SK-N-SH (cell line): ENCODE measurements around the gene MRPL24. TPM values are rescaled to one million over a fixed set of nuclear protein-coding genes. Genes with fewer than 3 reads are reported as not detected.

Experiments
- CTCF ChIA-PET: fragments of 300-600, 350-600 bp; formaldehyde crosslinking; extraction: SDS; loops from one replicate; lab custom pipeline; 2021; lab: Yijun Ruan, JAX
- POLR2A ChIA-PET: fragments of 350-600 bp; sonication (Branson Sonifier 250); formaldehyde crosslinking; extraction: SDS; loops from one replicate; lab custom pipeline; 2020; ENCODE audit warnings: antibody characterized with exemption, inconsistent platforms; lab: Yijun Ruan, JAX
- DNase-seq: peaks from one replicate; pipeline ENCODE4 v3.0.0; 2012
- H2AFZ ChIP-seq: fragments of 200-600 bp; sonication (generic); 2 replicates; pipeline ENCODE4 v1.8.1; 2016; ENCODE audit warnings: antibody characterized with exemption, mild to moderate bottlenecking, low read depth
- H3F3A ChIP-seq: fragments of 200-600 bp; sonication (generic); replicated peaks from 2 replicates; pipeline ENCODE3; 2016; ENCODE audit warnings: antibody characterized with exemption, mild to moderate bottlenecking; ENCODE audit not compliant: insufficient read depth
- H3K27ac ChIP-seq, 2 experiments: fragments of 200-500 bp in 1 of 2; fragments of 200-600 bp in 1 of 2; sonication (Bioruptor generic) in 1 of 2; sonication (generic), shearing (Covaris generic) in 1 of 2; 2 replicates each; pipeline versions ENCODE4 v1.5.1 to v1.6.1; 2014 to 2016; ENCODE audit warnings: low read depth in 2 of 2, inconsistent platforms in 1 of 2, low read length in 1 of 2, mild to moderate bottlenecking in 1 of 2, mixed read lengths in 1 of 2
- H3K27me3 ChIP-seq: fragments of 200-600 bp; sonication (generic), shearing (Covaris generic); 2 replicates; pipeline ENCODE4 v1.6.1; 2016; ENCODE audit warnings: mixed run types; ENCODE audit not compliant: insufficient read depth
- H3K36me3 ChIP-seq, 2 experiments: fragments of 200-500 bp in 1 of 2; fragments of 200-600 bp in 1 of 2; sonication (Bioruptor generic) in 1 of 2; sonication (generic) in 1 of 2; replicated peaks in 1 of 2; 2 replicates each; pipeline versions ENCODE3 to v1.5.1; 2014 to 2016; ENCODE audit warnings: low read length in 1 of 2, mild to moderate bottlenecking in 1 of 2; ENCODE audit not compliant: insufficient read depth in 2 of 2, control insufficient read depth in 1 of 2
- H3K4me1 ChIP-seq, 2 experiments: fragments of 200-500 bp in 1 of 2; fragments of 200-600 bp in 1 of 2; sonication (Bioruptor generic) in 1 of 2; sonication (generic), shearing (Covaris generic) in 1 of 2; 2 replicates each; pipeline versions ENCODE4 v1.5.1 to v1.6.1; 2014 to 2016; ENCODE audit warnings: low read depth in 1 of 2, low read length in 1 of 2, mixed run types in 1 of 2; ENCODE audit not compliant: insufficient read depth in 2 of 2, control insufficient read depth in 1 of 2
- H3K4me2 ChIP-seq: fragments of 200-600 bp; sonication (generic), shearing (Covaris generic); 2 replicates; pipeline ENCODE4 v1.6.1; 2017; ENCODE audit warnings: mixed run types
- H3K4me3 ChIP-seq, 2 experiments: fragments of 200-500 bp in 1 of 2; fragments of 200-600 bp in 1 of 2; sonication (Bioruptor generic) in 1 of 2; sonication (generic), shearing (Covaris generic) in 1 of 2; 2 replicates each; pipeline versions ENCODE4 v1.5.1 to v1.8.1; 2014 to 2016; ENCODE audit warnings: low read depth in 2 of 2, inconsistent platforms in 1 of 2, low read length in 1 of 2, mild to moderate bottlenecking in 1 of 2, mixed read lengths in 1 of 2, moderate library complexity in 1 of 2
- H3K79me2 ChIP-seq: fragments of 200-600 bp; sonication (generic); 2 replicates; pipeline ENCODE4 v1.8.1; 2017; ENCODE audit warnings: mild to moderate bottlenecking; ENCODE audit not compliant: insufficient read depth
- H3K9ac ChIP-seq: fragments of 200-600 bp; sonication (generic); 2 replicates; pipeline ENCODE4 v1.6.1; 2017; ENCODE audit warnings: mixed run types
- H3K9me2 ChIP-seq: fragments of 200-600 bp; sonication (generic); 2 replicates; pipeline ENCODE4 v1.6.1; 2017; ENCODE audit warnings: mixed run types
- H3K9me3 ChIP-seq: fragments of 200-600 bp; sonication (generic); 2 replicates; pipeline ENCODE4 v1.6.1; 2017; ENCODE audit warnings: mixed run types, mild to moderate bottlenecking, moderate library complexity
- H4K20me1 ChIP-seq: fragments of 200-600 bp; sonication (generic); 2 replicates; pipeline ENCODE4 v1.6.1; 2017; ENCODE audit warnings: mild to moderate bottlenecking, mixed run types; ENCODE audit not compliant: insufficient read depth
- CHD2 ChIP-seq: fragments of 150-350 bp; IDR thresholded peaks from 2 replicates; pipeline ENCODE4 v1.6.1; 2018; ENCODE audit warnings: low read length; ENCODE audit not compliant: partially characterized antibody
- CTCF ChIP-seq: fragments of 200-600 bp; sonication (generic); IDR thresholded peaks from 2 replicates; pipeline ENCODE4 v1.6.1; 2017; ENCODE audit warnings: antibody characterized with exemption, mild to moderate bottlenecking, moderate library complexity
- EP300 ChIP-seq, 2 experiments: IDR thresholded peaks; 2 replicates each; pipeline versions ENCODE4 v1.4.0 to v1.6.1; 2012; ENCODE audit warnings: borderline replicate concordance in 1 of 2, low read depth in 1 of 2, low read length in 1 of 2
- FOXM1 ChIP-seq: IDR thresholded peaks from 2 replicates; pipeline ENCODE4 v1.4.0; 2012; ENCODE audit warnings: low read depth, mild to moderate bottlenecking
- GABPA ChIP-seq: IDR thresholded peaks from 2 replicates; pipeline ENCODE4 v1.4.0; 2012; ENCODE audit warnings: low read depth, mild to moderate bottlenecking
- GATA2 ChIP-seq: sonication (generic); formaldehyde crosslinking; IDR thresholded peaks from 2 replicates; pipeline ENCODE4 v1.5.0; 2020; ENCODE audit warnings: mild to moderate bottlenecking, missing genetic modification reagents
- MEF2A ChIP-seq: IDR thresholded peaks from 2 replicates; pipeline ENCODE4 v1.4.0; 2012; ENCODE audit warnings: low read depth, borderline replicate concordance
- MXI1 ChIP-seq: IDR thresholded peaks from 2 replicates; pipeline ENCODE4 v1.6.1; 2012; ENCODE audit warnings: mild to moderate bottlenecking, low read depth, low read length, improper control_type of control experiment
- NFIC ChIP-seq: IDR thresholded peaks from 2 replicates; pipeline ENCODE4 v1.4.0; 2012; ENCODE audit warnings: borderline replicate concordance
- POLR2AphosphoS5 ChIP-seq: IDR thresholded peaks from 2 replicates; pipeline ENCODE4 v1.6.1; 2012; ENCODE audit warnings: low read depth, low read length
- RAD21 ChIP-seq: IDR thresholded peaks from 2 replicates; pipeline ENCODE4 v1.6.1; 2012; ENCODE audit warnings: mild to moderate bottlenecking, low read length
- RCOR1 ChIP-seq: fragments of 150-350 bp; IDR thresholded peaks from 2 replicates; pipeline ENCODE4 v1.6.1; 2017; ENCODE audit warnings: antibody characterized with exemption, low read length
- SMC3 ChIP-seq: IDR thresholded peaks from 2 replicates; pipeline ENCODE4 v1.6.1; 2012; ENCODE audit warnings: low read depth, low read length, improper control_type of control experiment
- TAF1 ChIP-seq: IDR thresholded peaks from 2 replicates; pipeline ENCODE4 v1.6.1; 2012; ENCODE audit warnings: low read depth, mild to moderate bottlenecking, low read length, moderate library complexity, borderline replicate concordance
- USF2 ChIP-seq: fragments of 150-350 bp; IDR thresholded peaks from 2 replicates; pipeline ENCODE4 v1.6.1; 2017; ENCODE audit warnings: antibody characterized with exemption, low read length, low read depth, borderline replicate concordance
- WGBS: methylation state at CpG from one replicate; pipeline ENCODE4 v1.1.6; 2017; ENCODE audit warnings: low lambda C conversion rate; 5-methylcytosine and 5-hydroxymethylcytosine counted together
- polyA plus RNA-seq, 3 experiments: library from polyadenylated mRNA; depleted of rRNA; stranded (reverse); fragments of >200 nt; gene quantifications; 2 replicates each; pipeline ENCODE4 v1.2.3, GENCODE V29; 2012
- TF ChIP-seq, protein P1 (sequence below): IDR thresholded peaks from 2 replicates; pipeline ENCODE4 v1.4.0; 2012; ENCODE audit warnings: low read depth, borderline replicate concordance
- TF ChIP-seq, protein P2 (sequence below): IDR thresholded peaks from 2 replicates; pipeline ENCODE4 v1.4.0; 2012; ENCODE audit warnings: low read depth

The MRPL24 gene
- polyA plus RNA-seq, 1 of the 3 experiments (the other 2 are of a cell fraction) = 149 TPM

- TF ChIP-seq, protein P1, sequence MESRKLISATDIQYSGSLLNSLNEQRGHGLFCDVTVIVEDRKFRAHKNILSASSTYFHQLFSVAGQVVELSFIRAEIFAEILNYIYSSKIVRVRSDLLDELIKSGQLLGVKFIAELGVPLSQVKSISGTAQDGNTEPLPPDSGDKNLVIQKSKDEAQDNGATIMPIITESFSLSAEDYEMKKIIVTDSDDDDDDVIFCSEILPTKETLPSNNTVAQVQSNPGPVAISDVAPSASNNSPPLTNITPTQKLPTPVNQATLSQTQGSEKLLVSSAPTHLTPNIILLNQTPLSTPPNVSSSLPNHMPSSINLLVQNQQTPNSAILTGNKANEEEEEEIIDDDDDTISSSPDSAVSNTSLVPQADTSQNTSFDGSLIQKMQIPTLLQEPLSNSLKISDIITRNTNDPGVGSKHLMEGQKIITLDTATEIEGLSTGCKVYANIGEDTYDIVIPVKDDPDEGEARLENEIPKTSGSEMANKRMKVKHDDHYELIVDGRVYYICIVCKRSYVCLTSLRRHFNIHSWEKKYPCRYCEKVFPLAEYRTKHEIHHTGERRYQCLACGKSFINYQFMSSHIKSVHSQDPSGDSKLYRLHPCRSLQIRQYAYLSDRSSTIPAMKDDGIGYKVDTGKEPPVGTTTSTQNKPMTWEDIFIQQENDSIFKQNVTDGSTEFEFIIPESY = 0 out of 2 replicates have a peak, but pooled peaks have one; percentile 58
- TF ChIP-seq TAF1 (0 out of 2 replicates have a peak, but pooled peaks have one; percentile 18), RCOR1 (no peak), GATA2 (no peak), FOXM1 (no peak), POLR2AphosphoS5 (no peak), RAD21 (no peak), NFIC (peak; percentile 96), MEF2A (no peak), CTCF (no peak)
Observed at GRCh38 chr1:156704930-156705320, 36.0 kb downstream of the MRPL24 start (continued).

- peaks cover 56 to 80% of the 10 kb centered on the region in 2 experiments for H3K4me1 ChIP-seq
Observed at GRCh38 chr1:156704166-156704711, 36.6 kb downstream of the MRPL24 start.

More at GRCh38 chr1:156704166-156704711, 36.6 kb downstream of the MRPL24 start:
- 74% methylated on average over 10 of the region's 10 CpGs for WGBS
- Histone ChIP-seq H3K9ac (no peak overlapping the region), H3K27ac (peak overlapping the region in 1 of 2 experiments; percentile 98; a peak in 2 of 4 replicates), H3K36me3 (peaks cover 0 to 18% of the 10 kb centered on the region in 2 experiments), H3K4me3 (peak overlapping the region in 1 of 2 experiments; percentile 54; a peak in 2 of 4 replicates), H2AFZ (no peak overlapping the region), H3F3A (peaks cover 25% of the 10 kb centered on the region), H3K9me3 (no peaks in the 10 kb centered on the region), H3K4me2 (peak overlapping the region; percentile 89), H3K79me2 (no peaks in the 10 kb centered on the region), H3K27me3 (no peaks in the 10 kb centered on the region), H3K9me2 (no peaks in the 10 kb centered on the region)
- peak; percentile 75 for DNase-seq
- POLR2A ChIA-PET = interaction anchor here (1.9 to 5.3 kb wide), 3 partner anchors 13 to 28 kb away, joined by 5 to 57 read pairs (median 6); partner anchors contain the start of gene NES
- TF ChIP-seq GABPA (no peak), MXI1 (no peak), SMC3 (0 out of 2 replicates have a peak, but pooled peaks have one; percentile 10), GATA2 (peak; percentile 46), RAD21 (0 out of 2 replicates have a peak, but pooled peaks have one; percentile 13), EP300 (IDR thresholded peaks at IDR 0.05; ENCODE audit: borderline replicate concordance in 1 of 2, low read depth in 1 of 2, low read length in 1 of 2) (peak in 1 of 2 experiments; percentile 71; a peak in 1 of 4 replicates), CHD2 (no peak), USF2 (no peak)
- TF ChIP-seq, protein P2, sequence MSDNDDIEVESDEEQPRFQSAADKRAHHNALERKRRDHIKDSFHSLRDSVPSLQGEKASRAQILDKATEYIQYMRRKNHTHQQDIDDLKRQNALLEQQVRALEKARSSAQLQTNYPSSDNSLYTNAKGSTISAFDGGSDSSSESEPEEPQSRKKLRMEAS = no peak
- TF ChIP-seq, all 33 proteins: peak for 4
- CTCF ChIA-PET = interaction anchor here (1.1 to 45.5 kb wide), 6 partner anchors 9 to 156 kb away, joined by 3 to 2702 read pairs (median 4); partner anchors contain the start of genes CRABP2, ISG20L2, METTL25B and NES
- H4K20me1 ChIP-seq = no peaks in the 10 kb centered on the region
